NOMO-1 (cell line): ENCODE measurements around the gene EIF3A.
"Not testable (repeated sequence)": the region's sequence is repeated elsewhere in the genome, so short reads cannot be mapped to it uniquely, and the experiment has no call there.

Experiments used
- DNase-seq, 2 experiments: peaks; one replicate each; lab custom pipeline; 2025; ENCODE audit not compliant: unreplicated experiment in 2 of 2; lab: John Stamatoyannopoulos, UW

Gene EIF3A, protein sequence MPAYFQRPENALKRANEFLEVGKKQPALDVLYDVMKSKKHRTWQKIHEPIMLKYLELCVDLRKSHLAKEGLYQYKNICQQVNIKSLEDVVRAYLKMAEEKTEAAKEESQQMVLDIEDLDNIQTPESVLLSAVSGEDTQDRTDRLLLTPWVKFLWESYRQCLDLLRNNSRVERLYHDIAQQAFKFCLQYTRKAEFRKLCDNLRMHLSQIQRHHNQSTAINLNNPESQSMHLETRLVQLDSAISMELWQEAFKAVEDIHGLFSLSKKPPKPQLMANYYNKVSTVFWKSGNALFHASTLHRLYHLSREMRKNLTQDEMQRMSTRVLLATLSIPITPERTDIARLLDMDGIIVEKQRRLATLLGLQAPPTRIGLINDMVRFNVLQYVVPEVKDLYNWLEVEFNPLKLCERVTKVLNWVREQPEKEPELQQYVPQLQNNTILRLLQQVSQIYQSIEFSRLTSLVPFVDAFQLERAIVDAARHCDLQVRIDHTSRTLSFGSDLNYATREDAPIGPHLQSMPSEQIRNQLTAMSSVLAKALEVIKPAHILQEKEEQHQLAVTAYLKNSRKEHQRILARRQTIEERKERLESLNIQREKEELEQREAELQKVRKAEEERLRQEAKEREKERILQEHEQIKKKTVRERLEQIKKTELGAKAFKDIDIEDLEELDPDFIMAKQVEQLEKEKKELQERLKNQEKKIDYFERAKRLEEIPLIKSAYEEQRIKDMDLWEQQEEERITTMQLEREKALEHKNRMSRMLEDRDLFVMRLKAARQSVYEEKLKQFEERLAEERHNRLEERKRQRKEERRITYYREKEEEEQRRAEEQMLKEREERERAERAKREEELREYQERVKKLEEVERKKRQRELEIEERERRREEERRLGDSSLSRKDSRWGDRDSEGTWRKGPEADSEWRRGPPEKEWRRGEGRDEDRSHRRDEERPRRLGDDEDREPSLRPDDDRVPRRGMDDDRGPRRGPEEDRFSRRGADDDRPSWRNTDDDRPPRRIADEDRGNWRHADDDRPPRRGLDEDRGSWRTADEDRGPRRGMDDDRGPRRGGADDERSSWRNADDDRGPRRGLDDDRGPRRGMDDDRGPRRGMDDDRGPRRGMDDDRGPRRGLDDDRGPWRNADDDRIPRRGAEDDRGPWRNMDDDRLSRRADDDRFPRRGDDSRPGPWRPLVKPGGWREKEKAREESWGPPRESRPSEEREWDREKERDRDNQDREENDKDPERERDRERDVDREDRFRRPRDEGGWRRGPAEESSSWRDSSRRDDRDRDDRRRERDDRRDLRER (N-terminal part only)

DNA sequence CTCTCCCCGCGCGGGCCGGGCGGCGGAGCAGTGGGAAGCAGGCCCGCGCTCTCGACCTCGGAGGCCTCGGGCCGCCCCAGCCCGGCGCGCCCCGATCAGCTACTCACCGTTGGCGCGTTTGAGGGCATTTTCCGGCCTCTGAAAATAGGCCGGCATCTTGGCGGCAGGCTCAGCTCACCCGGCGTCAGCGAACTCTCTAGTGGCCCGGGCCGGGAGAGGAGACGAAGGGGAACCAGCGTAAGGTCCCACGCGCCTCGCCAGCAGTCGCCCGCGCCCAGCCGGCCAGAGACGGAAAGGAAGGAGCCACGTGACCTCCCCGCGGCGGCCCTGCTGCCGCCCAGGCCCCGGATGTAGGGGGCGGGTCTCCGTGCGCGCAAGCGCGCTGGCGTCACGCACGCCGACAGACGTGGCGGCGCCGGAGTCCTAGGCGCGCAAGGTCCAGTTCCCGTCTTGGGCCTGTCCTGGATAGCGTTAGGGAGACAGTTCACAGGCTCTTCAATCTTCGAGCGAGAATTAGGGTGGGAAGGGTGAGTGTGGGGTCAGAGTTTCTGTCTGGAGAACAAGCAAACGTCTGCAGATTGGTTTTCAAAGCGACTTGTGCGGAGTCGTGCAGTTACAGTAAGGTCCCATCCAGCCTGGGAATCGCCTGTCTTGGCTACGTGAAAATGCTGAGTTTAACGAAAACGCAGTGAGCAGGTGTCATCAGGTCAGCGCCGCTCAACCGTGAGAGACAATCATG, at the start of gene EIF3A:
Gene EIF3A, minus strand, starts transcription at position 297 of the 739 bp plus-strand sequence. Its CDS starts 141 bp downstream, at position 156.
- peak; percentile 89 to 96 for DNase-seq

DNA sequence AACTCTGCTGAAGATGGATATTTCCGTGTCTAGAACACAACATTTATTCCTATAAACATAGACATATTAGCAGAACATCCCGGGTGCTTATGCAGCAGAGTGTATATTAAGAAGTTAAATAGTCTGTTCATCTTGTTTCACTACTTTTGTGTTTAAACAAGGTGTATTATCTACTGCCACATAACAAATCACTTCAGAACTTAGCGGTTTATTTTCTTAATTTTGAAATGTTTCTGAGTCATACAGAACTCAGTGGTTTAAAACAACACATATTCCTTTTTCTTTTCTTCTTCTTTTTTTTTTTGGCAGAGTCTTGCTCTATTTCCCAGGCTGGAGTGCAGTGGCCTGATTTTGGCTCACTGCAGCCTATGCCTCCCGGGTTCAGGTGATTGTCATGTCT, 49.1 kb upstream of the EIF3A start:
- DNase-seq: peak in 1 of 2 experiments; percentile 18

DNA sequence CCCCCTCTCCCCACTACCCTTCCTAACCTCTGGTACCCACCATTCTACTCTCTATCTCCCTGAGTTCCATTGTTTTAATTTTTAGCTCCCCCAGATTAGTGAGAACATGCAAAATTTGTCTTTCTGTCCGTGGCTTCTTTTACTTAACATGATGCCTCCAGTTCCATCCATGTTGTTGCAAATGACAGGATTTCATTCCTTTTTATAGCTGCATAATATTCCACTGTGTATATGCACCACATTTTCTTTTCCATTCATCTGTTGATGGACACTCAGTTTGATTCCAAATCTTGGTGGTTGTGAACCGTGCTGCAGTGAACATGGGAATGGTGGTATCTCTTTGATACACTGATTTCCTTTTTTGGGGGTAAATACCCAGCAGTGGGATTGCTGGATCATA, 45.3 kb upstream of the EIF3A start:
- DNase-seq: no peak

DNA sequence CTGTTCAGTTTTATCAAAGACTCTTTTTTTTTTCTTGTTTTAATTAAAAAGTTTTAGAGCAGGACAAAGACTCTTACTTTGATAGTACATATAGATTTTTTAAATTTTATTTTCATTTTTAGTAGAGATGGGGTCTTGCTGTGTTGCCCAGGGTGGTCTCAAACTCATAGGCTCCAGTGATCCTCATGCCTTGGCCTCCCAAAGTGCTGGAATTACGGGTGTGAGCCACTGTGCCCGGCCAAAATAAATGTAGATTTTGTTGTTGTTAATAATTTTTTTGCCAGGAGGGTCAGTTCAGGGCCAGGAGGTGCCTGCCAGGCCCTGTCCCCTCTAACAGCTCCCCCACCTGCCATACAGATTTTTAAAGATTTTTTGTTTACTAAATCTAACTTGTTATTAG, 40.3 kb upstream of the EIF3A start:
- no peak for DNase-seq

DNA sequence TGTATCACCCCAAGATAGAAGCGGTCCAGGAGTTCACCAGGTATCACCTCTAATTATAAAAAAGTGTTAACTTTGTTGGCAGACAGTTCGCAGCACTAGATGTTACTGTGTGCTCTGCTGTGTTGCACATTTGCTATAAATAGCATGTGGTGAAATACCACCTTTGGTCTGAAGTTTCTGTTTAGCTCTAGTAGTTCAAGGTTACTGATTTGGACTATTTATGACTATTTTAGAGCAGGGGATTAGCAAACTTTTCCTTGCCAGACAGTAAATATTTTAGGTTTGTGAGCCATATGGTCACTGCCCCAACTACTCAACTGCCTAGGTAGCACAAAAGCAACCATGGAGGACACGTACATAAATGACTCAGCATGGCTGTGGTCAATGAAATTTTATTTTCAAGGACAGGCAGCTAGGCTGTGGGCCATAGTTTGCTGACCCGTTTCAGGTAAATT, 39.8 kb upstream of the EIF3A start:
- DNase-seq: peak; percentile 29 to 74

DNA sequence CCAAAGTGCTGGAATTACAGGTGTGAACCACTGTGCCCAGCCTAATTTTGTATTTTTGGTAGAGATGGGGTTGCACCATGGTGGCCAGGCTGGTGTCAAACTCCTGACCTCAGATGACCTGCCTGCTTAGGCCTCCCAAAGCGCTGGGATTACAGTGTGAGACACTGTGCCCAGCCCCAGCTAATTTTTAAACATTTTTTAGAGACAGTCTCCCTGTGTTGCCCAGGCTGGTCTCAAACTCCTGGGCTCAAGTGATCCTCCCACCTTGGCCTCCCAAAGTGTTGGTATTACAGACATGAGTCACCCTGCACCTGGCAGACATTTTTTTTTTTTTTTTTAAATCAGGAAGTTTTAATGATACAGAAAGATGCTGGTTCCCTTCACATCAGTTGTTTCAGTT, 38.8 kb upstream of the EIF3A start:
- no peak for DNase-seq

DNA sequence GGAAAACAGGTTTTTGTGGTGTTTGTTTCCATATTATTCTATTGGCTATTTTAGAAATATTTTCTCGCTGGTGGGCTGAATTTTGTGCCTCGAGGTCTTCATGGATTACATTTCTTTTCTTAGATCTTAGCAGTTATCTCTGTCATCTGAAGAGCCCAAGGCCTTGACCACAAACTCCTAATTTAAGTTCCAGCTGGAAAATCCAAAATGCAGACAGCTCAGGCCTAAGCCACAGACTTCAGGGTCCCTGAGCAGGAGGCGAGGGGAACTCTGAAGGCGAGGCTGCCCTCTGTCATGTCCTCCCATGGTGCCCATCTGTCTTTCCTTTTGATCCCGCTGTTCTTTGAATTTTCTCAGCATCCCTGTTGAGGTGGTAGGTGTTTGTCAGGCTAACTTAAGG, 37.6 kb upstream of the EIF3A start:
- no peak for DNase-seq

DNA sequence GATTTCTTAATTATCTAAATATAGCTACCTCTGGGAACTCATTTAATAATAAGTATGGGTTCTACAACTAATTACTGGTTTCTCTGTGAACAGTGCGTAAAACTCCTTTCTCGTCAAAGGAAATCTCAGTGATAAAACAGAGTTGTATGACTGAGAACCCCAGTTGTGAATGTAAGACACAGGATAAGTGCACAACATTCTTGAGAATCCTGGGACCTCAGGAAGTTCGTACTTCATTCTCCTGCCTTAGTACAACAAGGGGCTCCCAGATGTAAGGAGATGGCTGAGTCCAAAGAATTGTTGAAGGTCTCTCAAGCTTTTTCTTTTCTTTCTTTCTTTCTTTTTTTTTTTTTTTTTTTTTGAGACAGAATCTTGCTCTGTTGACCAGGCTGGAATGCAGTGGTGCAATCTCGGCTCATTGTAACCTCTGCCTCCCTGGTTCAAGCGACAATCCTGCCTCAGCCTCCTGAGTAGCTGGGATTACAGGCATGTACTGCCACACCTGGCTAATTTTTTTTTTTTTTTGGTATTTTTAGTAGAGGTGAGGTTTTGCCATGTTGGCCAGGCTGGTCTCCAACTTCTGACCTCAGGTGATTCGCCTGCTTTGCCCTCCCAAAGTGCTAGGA, 35.8 kb upstream of the EIF3A start:
- DNase-seq: no peak

DNA sequence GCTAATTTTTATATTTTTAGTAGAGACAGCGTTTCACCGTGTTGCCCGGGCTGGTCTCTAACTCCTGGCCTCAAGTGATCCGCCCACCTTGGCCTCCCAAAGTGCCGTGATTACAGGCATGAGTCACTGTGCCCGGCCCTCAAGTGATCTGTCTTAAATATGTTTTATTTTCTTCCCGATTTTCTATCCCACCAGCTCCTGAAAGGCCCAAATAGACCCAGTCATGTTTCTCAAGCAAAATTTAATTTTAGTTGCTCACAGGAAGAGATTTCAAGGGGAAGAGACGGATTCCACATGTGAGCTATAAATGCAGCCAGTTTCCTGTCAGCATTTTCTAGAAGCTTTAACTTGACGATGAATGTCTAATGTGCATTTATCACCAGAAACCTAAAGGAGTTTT, 35.3 kb upstream of the EIF3A start:
- no peak for DNase-seq

DNA sequence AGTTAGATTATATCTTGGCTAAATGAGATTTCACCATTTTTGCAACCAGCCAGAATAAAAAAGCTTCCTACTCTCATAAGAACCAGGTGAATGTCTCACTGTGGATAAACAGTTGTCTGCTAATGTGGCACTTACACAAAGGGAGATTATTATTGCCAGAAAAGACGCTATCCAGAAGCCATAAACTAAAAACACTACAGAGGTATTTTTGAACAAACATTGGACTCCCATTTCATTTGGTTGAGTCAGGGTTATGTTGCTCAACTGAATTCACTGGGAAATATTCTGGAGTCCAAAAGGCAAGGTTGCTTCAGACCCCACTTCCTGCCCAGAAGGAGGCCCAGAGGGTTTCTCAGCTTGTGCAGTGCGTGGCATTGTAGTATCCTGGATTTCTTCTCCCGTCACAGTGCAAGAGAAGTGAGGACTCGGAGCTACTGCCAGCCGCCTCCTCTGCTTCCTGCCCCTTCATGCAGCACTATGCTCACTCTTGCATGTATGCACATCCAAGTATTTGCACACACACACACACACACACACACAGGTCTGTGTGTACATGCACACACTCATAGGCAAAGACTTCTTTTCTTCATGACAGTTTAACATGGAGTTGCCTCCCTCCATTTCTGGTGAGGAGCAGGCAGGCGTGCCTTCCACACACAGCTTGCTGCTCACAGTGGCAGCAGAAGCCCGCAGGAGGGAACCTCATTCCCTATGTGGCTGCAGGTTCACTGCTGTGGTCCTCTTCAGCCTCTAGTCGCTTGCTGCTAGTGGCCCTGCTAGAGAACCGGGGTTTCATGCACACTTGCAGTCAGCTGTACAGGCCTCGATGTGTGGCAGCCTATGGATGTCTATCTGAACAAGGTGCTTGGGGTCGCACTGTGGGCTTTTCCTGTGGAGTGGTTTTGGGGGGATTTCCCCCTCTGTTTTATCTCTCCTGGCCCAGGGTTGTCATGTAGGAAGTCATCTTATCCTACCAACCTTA, 33.4 kb upstream of the EIF3A start:
- DNase-seq: peak; percentile 79 to 80

DNA sequence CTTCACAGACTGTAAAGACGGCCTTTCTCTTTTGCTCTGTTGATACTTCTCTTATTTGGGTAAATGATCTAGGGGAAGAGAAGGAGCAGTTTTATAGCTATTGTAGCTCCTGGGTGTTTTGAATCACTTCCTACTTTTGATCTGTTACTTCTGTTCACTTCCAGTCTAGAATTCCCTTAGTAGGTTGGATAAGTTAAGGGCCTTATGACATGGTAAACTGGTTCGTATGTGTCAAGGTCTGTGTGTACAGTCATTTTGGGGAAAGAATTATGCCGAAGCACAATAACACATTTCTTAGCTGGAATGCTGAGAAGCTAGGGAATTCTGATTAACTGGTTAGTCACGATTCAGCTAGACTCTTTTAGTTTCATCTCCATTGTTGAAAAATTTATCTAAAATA, 31.4 kb upstream of the EIF3A start:
- peak in 1 of 2 experiments; percentile 62 for DNase-seq

DNA sequence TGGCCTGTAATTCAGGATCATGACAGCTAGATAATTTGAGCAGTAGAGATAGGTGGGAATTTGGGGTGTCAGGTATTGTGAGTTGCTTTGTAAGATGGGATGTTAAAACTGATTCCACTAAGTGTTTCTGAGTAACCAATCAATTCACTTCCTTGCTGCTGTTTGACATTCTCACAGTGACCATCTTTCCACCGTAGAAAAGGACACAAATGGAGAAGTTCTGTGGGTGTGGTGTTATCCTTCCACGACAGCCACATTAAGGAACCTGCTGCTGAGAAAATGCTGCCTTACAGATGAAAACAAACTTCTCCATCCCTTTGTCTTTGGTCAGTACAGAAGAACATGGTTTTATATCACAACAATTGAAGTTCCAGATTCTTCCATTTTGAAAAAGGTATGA, 27.2 kb upstream of the EIF3A start:
- DNase-seq: peak in 1 of 2 experiments; percentile 38

DNA sequence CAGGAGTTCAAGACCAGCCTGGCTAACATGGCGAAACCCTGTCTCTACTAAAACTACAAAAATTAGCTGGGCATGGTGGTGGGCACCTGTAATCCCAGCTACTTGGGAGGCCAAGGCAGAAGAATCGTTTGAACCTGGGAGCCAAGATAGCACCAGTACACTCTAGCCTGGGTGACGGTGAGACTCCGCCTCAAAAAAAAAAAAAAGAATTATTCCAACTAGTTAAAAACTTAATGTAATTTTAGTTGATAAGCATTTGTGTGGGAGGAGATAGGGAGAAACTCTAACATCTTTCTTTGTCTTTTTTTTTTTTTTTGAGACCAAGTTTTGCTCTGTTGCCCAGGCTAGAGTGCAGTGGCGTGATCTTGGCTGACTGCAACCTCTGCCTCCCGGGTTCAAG, 26.5 kb upstream of the EIF3A start:
- not testable (repeated sequence) for DNase-seq

DNA sequence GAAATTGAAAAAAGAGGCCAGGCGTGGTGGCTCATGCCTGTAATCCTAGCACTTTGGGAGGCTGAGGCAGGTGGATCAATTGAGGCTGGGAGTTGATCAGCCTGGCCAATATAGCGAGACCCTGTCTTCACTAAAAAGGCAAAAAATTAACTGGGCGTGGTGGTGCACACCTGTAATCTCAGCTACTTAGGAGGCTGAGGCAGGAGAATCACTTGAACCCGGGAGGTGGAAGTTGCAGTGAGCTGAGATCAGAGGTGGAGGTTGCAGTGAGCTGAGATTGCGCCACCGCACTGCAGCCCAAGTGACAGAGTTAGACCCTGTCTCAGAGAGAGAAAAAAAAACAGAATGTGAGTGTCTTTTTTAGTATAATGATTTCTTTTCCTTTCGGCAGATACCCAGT, 25.3 kb upstream of the EIF3A start:
- not testable (repeated sequence) for DNase-seq

DNA sequence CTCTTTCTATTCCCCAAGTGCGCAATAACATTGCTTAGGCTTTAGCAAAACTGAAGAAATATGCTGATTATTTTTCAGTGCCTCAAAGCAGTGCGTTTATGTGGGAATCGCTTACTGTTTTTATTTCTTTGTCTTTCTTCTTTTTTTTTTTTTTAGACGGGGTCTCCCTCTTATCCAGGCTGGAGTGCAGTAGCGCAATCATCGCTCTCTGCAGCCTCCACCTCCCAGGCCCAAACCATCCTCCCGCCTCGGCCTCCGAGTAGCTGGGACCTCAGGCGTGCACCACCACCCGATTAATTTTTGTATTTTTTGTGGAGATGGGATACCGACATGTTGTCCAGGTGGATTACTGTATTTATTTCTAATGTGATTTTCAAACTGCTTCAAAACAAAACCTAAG, 24.5 kb upstream of the EIF3A start:
- DNase-seq: no peak

DNA sequence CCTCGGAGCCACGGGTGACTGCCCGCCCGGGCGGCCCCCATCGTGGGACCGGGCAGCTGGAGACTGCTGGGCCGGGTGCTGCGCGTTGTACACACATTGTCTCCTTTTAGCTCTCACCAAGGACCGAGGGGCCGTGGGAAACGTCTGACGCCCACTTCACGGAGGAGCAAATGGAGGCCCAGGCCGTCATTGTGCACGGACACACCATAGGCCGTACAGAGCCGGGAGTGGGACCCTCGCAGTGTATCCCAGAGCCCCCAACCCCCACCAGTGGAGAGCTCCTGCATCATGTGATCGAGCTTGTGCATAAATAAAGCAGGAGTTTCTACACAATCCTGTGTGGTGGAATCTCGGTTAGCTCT, 24.0 kb upstream of the EIF3A start:
- DNase-seq: no peak

DNA sequence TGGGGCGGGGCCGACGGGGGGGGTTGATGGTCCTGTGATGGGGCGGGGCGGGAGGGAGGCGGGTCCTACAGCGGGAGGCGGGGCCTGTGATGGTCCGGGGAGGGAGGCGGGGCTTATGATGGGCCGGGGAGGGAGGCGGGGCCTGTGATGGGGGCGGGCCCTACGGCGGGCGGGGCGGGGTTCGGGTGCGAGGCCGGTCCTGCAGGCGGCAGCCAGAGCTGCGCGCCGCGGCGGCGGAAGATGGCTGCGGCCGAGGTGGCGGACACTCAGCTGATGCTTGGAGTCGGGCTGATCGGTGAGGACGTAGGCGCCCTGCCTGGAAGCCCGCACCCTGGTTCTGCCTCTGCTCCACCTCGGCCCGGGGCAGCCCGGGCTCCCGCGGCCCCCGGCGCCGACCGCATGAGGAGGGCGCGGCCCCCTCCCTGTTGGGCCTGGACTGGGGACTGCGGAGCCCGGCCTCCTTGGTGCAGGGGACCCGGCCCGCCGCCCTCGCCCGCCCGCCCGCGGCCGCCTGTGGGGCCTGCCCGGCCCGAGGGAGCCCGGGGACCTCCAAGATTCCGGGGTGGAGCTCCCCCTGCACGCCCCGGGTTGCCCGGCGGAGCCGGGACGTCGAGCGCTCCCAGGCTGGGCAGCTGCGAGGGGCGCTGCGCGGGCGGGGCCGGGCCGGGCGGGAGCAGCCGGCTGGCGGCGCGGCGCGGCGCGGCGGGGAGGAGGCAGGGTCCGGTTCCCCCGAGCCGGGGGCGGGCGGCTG, 23.5 kb upstream of the EIF3A start, which contains the start of gene DENND10:
Gene DENND10, plus strand, starts transcription at position 211 of the 751 bp plus-strand sequence. Its CDS starts 30 bp downstream, at position 241.
- DNase-seq: peak; percentile 48 to 52
